WTC11 (cell line): Measurements from ENCODE around the gene REEP1.

ENCODE experiments used
- SMAD4 ChIP-seq: sonication (generic); formaldehyde crosslinking; IDR thresholded peaks from 2 replicates; pipeline ENCODE4 v1.8.0; 2022; ENCODE audit warnings: mild to moderate bottlenecking, missing genetic modification reagents
- TF ChIP-seq, protein P1 (sequence below): fragments of 250-450 bp; sonication (Bioruptor Pico); IDR thresholded peaks from 2 replicates; pipeline ENCODE4 v2.1.2; 2022; ENCODE audit warnings: mild to moderate bottlenecking, moderate library complexity
- TF ChIP-seq, protein P2 (sequence below): sonication (generic); formaldehyde crosslinking; IDR thresholded peaks from 2 replicates; pipeline ENCODE4 v1.8.0; 2022; ENCODE audit warnings: mild to moderate bottlenecking, missing genetic modification reagents

DNA sequence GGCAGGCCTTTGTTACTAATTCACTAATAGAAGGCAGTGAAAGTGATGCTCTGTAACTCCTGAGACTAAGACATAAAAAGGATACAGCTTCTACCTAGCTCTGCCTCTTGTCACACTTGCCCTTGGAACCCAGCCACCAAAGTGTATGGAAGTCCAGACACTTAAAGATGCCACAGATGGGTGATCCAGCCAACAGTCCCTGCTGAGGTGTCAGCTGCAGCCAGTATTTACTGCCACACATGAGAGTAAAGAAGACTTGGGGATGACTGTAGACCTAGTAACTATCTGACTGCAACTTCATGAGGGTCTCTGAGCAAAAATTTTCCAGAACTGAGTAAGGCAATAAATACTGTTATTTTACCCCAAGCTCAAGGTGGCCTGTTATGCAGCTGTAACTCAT lies 151.0 kb downstream of the REEP1 start:
- TF ChIP-seq SMAD4 (CRISPR knock-in tag), result no peak
- TF ChIP-seq, protein P1, sequence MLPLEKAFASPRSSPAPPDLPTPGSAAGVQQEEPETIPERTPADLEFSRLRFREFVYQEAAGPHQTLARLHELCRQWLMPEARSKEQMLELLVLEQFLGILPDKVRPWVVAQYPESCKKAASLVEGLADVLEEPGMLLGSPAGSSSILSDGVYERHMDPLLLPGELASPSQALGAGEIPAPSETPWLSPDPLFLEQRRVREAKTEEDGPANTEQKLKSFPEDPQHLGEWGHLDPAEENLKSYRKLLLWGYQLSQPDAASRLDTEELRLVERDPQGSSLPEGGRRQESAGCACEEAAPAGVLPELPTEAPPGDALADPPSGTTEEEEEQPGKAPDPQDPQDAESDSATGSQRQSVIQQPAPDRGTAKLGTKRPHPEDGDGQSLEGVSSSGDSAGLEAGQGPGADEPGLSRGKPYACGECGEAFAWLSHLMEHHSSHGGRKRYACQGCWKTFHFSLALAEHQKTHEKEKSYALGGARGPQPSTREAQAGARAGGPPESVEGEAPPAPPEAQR (CRISPR knock-in tag), result no peak
- TF ChIP-seq, protein P2, sequence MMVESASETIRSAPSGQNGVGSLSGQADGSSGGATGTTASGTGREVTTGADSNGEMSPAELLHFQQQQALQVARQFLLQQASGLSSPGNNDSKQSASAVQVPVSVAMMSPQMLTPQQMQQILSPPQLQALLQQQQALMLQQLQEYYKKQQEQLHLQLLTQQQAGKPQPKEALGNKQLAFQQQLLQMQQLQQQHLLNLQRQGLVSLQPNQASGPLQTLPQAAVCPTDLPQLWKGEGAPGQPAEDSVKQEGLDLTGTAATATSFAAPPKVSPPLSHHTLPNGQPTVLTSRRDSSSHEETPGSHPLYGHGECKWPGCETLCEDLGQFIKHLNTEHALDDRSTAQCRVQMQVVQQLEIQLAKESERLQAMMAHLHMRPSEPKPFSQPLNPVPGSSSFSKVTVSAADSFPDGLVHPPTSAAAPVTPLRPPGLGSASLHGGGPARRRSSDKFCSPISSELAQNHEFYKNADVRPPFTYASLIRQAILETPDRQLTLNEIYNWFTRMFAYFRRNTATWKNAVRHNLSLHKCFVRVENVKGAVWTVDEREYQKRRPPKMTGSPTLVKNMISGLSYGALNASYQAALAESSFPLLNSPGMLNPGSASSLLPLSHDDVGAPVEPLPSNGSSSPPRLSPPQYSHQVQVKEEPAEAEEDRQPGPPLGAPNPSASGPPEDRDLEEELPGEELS (CRISPR knock-in tag), result no peak
